Inflammatory macrophage treated with lipopolysaccharide for 1 hour (primary cell): ENCODE data around the gene ELP2.
"Not testable (repeated sequence)": the region's sequence is repeated elsewhere in the genome, so short reads cannot be mapped to it uniquely, and the experiment has no call there.

Experiments used
- DNase-seq, 2 donors: peaks; one replicate each; pipeline ENCODE4 v3.0.0-alpha.2; 2020 to 2022

Gene ELP2

DNA sequence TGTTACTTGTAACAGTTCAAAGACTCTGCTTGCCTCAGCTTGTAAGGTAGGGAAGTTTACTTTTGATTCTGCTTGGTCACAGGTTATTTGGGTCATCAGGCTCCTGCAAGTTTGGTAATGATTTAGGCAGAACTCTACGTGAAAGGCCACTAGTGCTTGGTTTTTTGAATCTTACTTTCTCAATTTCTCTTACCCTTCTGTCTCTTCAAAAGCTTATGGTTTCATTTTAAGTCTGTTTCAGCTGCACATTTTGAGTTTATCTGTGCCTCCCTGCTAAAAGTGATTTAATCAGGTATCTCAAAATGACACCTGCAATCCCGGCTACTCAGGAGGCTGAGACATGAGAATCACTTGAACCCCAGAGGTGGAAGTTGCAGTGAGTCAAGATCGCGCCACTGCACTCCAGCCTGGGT, 31.3 kb downstream of the ELP2 start:
- DNase-seq = no peak

DNA sequence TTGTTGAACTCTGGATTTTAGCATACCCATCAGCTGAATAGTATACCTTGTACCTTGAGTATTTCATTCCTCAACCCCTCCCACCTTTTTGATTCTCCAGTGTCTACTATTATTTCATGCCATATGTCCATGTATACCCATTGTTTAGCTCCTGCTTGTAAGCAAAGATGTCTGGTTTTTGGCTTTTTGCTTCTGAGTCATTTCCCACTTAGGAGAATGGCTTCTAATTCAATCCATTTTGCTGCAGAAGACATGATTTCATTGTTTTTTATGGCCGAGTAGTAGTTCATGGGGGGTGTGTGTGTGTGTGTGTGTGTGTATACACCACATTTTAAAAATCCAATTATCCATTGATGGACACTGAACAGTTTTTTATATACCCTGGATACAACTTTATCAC, 33.3 kb downstream of the ELP2 start:
- no peak for DNase-seq

DNA sequence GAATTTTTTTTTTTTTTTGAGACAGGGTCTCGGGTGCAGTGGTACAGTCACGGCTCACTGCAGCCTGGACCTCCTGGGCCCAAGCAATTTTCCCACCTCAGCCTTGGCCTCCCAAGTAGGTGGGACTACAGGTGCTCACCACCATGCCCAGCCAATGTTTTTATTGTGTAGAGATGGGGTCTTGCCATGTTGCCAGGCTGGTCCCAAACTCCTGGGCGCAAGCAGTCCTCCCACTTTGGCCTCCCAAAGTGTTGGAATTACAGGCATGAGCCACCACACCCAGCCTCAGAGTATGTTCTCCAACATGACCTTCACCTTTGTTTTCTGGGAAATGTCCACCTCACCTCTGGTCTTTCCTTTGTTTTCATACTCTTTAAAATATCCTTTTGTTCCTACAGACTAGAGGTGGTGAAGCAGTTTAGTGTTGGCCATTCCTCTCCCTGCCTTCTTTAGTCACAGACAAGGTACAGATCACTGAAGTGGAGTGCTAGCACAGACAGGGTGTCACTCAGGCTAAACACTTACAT, 38.1 kb downstream of the ELP2 start:
- no peak for DNase-seq

DNA sequence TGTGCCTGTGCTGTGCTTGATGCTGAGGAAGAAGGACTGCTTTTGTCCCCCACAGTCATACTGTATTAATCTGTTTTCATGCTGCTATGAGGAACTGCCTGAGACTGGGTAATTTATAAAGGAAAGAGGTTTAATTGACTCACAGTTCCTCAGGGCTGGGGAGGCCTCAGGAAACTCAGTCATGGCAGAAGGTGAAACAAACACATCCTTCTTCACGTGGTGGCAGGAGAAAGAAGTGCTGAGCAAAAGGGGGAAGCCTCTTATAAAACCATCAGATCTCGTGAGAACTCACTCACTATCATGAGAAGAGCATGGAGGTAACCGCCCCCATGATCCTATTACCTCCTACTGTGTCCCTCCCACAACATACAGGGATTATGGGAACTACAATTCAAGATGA, 38.6 kb downstream of the ELP2 start:
- DNase-seq = not testable (repeated sequence)

DNA sequence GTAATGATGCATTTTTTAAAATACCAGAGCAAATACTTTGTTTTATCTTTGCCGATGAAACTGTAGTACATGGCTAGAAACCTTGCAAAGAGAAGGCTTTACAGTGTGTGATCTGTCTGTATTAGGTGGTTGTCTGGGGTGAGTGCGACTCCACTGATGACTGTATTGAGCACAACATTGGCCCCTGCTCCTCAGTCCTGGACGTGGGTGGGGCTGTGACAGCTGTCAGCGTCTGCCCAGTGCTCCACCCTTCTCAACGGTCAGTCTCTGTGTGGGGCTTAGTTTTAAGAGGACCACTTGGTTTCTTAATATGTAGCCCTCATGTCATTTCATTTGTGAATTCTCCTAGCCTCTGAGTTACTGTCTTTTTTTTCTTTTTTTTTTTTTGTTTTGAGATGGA, 40.2 kb downstream of the ELP2 start:
- no peak for DNase-seq

DNA sequence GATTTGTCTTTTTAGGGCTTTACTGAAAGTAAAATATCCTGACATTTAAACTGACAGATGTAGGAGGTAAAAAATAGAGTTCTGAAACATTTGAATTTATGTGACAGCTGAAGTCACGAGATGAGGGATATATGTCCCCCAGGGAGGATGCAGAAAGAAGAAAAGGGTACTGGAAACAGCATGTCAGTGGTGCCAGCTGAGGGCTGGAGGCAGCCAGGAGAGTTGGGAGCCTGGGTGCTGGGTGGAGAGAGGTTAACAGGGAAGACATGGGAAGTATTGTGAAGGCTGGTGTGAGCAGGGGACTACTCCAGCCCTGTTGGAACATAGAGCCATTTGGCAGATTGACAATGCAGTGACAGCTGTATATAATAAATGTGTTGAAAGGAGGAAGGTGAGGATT, 45.8 kb downstream of the ELP2 start:
- DNase-seq = no peak

DNA sequence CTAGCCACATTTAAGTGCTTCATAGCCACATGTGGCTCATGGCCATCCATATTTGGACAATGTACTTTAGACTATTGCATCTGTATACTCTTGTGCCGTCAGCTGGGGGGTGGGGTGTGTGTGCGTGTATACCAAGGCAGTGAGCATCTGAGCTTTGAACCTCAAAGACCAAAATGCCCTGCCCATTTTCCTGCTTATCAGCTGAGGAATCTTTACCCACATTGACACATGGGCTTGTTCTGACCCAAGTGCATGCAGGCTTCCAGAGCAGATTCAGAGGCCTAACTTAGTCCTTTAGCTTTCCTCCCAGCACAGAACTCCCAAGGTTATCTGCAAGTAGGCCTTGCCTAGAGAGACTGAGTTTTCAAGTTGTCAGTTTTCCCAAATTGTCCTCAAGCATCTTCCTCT, 46.5 kb downstream of the ELP2 start:
- no peak for DNase-seq

DNA sequence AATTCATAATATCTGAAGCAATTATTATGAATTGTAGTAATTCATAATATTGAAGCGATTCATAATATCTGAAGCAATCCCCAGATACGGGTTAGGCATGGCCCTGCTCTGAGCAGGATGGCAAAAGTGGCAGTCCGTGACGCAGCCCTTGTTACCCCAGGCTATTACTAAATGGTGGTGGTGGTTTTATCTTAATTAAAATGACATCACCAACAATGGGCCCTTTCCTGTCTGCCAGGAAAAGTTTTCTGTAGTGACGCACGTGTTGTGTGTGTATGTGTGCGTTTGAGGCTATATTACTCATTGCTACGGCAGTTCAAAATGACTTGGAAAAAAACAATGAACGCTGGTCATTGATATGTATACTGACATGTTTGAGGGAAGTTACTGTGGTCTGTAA, 47.0 kb downstream of the ELP2 start:
- DNase-seq = no peak

DNA sequence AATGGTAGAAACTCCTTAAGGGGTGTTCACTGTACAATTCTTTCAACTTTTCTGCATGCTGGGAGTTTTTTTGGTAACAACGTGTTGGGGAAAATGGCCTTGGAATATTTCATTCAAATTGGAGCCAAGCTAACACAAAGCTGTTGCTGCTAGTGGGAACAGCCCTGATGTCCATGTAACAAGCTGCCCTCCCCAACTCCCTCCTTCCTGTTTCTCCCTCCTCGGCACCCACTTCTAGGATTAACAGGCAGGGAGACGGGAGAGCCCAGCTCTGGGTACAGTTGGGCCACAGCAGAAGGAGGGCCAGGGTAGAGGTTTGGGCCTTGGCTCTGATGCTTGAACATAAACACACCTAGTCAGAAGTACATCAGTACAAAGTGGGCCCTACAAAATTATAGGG, 48.2 kb downstream of the ELP2 start:
- DNase-seq = no peak

DNA sequence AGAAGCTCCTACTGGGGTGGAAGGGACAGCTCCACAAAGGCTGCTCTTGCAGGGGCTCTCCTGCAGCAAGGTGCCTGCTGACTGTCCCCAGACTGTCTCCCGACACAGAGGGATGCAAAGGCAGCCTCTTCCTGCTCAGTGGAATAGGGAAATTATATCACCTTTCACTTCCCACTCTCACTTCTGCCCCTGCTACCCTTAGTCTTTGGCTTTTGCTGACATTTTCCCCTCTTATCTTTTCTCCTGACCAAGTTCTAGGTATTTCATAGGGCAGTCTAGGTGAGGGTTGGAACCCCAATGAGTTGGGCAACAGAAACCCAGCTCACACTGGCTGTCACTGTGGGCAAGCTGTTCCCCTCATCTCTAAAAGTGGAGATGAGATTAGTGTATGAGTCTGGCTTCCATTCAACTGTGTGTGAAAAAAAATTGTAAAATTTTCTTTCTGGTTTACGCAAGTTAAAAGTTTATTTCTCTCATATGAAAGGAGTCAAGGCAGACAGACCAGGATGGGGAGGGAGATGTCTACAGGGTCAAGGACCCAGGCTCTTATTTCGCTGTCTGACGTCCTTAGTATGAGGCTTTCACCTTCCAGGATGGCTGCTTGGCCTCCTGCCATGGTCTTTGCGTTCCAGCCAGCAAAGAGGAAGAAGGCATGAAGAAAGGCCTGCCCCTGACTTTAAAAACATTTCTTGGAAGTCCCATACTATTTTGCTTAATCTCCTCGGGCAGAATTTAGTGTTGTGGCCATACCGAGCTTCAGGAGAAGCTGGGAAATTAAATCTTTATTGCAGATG, 50.1 kb downstream of the ELP2 start:
- peak; percentile 38 to 62 for DNase-seq

DNA sequence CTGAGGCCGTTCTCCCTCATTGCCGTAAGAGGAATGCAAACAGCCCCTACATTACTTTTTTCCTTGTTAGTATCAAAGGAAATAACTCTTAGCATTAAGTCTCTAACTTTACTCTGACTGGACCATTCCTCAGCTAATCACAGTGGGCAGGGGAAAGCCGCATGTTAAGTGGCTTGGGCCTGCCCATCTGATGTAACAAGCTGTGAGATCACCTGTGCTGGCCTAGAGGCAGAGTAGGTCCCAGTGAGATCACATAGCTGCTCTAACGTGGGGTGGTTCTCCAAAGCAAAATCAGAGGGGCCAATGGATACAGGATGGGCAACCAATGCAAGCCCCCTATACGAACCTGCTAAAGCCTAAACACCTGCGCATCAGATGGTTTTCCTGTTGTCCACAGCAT, 51.7 kb downstream of the ELP2 start:
- DNase-seq = no peak

DNA sequence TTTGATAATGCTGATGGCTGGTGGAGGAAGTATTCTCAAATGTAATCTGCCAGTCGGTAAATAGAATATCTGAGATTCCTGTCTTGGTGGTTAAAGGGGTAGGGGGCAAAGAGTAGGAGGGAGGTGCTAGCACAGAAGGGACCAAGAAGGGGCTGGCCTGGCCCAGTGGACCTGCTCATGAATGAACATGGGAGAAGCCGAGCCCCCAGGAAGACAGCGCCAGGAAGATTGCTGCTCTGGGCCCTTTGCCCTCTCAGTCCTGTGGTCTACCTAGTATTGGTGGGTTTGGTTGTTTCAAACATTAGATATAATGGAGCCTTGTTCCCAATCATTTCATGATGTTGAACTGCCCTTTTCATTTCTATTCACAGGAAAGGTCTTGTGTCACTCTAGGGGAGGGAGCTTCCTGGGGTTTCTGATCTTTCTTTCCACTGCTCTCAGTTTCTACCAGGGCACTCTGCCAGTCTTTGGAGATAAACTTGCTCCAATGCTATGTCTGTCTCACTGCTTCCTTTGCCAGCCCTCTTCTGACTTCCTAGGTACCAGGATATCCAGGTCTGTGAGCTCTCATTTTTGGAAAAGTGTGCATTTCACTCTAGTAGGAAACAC, 52.3 kb downstream of the ELP2 start:
- DNase-seq = no peak

DNA sequence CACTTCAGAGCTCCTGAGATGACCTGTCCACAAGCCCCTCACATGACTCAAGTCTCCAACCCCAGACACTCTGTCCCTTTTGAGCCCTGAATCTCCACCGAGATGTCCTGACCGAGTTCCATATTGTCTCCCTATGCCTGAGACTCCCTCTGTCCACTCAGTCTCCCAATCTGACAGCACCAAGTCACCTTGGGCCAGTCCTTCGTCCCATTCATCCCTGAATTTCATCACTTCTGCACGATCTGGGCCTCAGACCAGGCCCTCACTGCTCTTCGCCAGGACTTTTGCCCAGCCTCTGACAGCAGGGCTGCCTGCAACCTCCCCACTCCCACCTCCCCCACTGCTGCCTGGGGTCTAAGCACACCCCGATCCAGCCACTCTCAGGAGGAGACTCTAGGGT, 53.3 kb downstream of the ELP2 start:
- DNase-seq = no peak

DNA sequence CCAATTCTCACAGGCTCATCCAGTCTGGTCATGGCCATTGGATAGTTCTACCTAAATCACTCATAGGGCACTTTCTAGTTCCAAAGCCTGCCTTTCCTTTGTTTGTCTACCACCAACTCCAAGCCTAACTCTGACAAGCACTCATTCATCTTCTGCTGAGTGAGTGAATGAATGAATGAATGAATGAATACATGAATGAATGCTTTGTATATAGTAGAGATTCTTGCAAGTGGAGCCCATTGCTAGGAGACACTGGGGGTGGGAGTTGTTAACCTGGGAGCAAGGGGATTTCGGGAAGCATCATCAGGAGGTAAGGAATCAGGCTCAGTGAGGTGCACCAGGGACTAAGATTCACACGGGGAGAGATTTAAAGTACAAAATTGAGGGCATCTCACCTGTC, 54.3 kb downstream of the ELP2 start:
- DNase-seq = no peak

DNA sequence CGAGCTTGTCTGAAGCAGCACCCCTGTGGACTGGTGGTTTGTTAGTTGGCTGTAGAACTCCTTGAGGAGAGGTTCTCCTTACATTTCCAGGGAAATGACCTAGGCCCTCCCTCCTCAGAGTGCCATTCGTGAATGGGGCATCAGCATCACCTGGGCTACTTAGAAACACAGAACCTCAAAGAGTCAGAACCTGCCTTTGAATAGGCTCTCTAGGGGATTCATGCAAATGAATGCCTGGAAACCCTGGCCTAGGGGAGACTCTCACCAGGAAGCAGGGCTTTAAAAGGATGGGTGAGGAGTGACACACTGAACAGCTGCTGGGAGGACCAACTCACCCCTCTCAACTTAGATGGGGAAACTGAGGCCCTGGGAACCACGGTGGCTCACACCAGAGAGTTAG, 55.5 kb downstream of the ELP2 start:
- no peak for DNase-seq

DNA sequence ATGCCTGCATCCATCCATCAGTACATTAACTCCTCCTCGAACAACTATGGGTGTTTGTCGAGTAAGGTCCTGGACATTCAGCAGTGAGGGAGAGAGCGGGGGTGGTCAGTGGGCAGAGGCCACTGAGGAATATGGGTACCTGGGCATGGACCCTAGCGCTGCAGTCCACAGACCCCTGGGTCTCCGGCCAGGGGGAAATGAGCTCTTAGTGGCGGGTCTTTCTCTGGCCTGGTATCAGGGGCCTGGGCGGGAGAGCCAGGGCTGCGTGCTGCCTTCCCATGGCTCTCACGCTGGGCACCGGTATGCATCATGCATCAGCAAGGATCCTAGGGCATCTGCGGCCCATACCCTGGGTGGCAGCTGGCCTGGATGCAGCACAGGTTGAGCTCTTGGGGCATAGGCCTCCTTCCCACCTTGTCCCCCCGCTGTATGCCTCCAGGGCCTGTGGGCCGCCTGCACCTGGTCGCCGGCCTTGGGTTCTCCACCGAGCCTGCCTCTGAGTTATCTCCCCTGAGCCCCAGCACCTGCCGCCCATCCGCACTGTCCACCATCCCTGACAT, 56.3 kb downstream of the ELP2 start:
- DNase-seq = no peak

DNA sequence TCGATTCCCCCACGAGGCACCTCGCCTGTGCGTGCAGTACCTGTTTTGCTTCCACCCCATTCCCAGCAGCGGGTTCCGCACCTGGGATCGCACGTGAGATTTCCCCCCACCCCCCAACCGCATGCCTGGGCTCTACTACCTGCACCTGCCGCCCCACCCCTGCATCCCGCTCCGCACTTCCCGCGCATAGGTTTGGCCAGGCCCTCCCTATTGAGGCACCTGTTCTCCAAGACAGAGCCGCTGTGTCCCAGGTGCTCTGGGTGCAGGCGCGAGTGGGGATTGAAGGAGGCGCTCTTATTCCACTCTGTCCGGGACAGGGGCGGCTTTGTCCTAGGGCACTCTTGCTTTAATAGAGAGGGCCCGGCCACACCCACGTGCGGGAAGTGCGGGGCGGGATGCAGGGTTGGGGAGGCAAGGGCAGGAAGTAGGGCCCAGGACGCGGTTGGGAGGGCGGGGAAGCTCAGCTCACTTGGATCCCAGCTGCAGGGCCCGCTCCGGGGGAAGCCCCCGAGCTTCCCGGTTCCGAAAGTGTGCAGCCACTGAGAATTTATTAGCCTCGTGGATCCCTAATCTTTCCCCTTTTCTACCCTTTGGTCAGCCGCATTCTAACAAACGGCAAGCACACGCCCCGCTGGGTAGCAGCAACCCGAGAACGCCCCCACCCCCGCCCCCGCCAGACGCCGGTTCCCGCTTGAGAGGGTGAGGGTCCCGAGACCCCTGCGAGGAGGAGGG, 56.9 kb downstream of the ELP2 start:
- DNase-seq = peak; percentile 9 to 20

DNA sequence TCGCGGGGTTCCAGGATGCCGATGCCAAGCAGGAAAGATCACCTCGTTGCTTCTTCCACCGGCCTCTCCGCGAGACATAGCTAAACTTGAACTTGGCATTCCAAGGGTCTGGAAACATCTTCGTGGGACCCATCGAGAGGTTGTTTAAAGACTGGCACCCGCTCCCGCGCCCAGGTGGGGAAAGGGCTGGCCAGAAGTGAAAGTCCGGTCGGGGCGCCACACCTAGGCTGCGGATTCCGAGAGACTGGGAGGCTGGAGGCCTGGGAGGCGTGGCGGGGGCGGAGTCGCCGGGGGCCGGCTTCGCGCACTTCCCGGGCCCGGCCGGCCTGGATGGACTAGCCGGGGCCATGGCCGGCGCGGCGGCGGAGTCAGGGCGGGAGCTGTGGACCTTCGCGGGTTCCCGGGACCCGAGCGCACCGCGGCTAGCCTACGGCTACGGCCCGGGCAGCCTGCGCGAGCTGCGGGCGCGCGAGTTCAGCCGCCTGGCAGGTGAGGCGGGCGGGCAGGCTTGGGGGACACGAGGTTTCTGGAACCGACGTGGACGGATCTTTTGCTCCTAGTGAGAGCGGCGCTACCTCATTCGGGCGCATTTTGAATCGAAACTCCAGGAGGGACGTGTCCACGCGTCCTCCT, 57.6 kb downstream of the ELP2 start, which contains the start of gene MOCOS:
TSS of gene MOCOS (plus strand) at position 305 of the 633 bp plus-strand sequence. CDS start at position 348, 43 bp downstream.
- DNase-seq = peak; percentile 39 to 66

DNA sequence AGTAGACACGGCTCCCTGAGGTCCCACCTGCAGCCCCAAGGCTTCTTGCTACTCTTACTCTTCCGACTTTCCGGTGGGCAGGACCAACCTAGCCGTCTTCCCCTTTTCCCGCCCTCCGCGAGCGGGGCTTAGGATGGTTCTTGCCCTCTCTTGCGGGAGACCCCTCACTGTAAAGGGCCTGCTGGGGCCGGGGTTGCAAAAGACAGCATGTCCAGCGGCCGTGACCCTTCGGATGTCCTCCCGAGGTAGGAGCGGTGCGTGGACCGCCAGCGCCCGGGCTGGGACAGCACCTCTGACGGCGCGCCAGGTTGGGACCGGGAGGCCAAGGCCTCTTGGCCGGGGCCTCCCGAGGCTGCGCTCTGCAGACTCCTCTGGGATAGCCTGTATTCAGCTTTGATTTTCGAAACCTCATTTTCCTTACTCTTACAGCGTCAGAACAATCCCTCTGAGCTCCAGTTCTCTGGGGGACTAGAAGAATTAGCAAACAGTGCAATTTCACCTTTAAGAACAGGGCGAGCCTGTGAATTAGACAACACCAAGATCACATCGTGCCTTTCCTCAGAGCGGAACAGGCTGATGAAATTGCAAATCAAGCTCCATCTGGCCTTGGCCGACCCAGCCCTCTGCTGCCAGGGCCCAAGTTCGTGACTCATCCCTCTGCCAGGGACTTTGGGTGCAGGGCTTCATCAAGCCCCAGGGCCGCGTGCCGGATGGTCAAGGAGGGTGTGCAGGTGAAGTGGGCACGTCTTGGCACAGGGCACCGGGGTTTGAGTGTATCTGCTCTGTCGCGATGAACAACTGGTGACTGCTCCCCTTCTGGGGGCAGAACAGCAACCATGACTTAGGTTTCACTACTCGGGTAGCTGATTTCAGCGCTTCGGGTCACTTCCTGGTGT, 58.4 kb downstream of the ELP2 start:
- DNase-seq = no peak

DNA sequence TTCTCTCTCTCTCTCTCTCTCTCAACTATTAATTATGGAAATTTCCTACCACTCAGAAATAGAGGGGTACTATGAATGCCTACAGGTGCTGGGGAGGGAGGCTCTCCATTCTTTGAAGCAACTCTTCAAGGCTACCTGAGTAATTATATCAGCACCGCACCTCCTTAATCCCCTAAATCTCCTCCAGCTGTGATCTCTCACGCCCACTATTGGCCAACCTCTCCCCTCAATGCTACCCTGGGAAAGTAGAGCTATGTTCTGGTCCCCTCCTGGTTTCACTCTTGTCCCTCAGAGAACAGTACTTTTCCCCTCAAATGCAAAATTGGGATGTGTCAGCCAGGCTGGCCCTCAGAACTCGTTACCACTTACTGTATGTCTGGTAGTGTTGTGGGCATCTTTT, 59.2 kb downstream of the ELP2 start:
- no peak for DNase-seq

DNA sequence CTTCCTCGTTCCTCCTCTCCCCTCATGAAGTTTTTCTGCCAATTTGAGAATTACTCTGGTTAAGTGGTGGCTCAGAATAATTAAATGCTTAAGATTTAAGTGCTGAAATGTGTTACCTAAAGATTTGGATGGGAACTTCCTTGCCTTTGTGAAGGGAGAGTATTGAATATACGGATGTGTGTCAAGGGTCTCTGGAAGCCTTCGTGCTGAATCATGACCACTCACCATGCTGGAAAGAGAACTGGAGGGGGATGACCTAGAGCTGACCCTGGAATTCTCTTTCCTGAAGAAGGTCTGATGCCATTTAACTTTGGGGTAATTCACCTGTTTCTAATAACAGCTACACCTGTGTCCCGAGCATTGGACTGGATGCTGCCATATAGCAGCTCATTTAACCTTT, 59.8 kb downstream of the ELP2 start:
- no peak for DNase-seq

DNA sequence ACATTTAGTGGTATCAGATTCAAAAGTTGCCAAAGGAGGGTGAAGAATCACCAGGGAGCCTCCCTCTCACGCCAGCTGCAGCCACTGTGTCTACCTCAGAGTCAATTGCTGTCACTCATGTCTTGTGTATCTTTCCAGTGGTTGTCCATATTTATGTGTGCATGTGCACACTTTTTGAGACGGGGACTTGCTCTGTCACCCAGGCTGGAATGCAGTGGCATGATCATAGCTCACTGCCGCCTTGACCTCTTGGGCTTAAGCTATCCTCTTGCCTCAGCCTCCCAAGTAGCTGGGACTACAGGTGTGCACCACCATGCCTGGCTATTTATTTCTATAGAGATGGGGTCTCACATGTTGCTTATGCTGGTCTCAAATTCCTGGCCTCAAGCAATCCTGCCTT, 61.6 kb downstream of the ELP2 start:
- no peak for DNase-seq
